Epithelial cell of prostate (primary cell): Measurements from ENCODE around the gene NTPCR.

Source experiments
- DNase-seq: peaks from one replicate; pipeline ENCODE4 v3.0.0-alpha.2; 2011; ENCODE audit warnings: low read depth, low spot score
- H3K27ac ChIP-seq: fragments of 450-650 bp; 2 replicates; pipeline ENCODE4 v1.5.1; 2017; ENCODE audit warnings: mild to moderate bottlenecking

The NTPCR gene

DNA sequence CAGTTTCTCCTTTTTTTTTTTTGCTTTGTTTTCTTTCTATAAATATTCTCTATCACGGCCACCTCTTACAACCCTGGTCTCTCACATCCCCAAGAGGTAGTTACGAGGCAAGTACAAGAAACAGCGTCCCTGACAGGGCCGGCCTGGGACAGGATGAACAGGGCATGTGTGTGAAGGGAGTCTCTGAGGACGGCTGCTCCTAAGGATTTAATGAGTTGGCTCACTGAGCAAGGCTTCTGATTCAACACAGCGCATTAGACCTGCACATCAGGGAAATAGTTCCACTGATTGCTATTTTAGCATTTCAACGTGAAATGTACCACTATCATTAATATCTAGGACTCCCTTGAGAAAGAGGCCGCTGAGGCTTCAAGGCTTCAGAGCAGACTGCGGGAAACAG, 54.0 kb downstream of the NTPCR start:
- no peak overlapping the region for H3K27ac ChIP-seq
- no peak for DNase-seq

DNA sequence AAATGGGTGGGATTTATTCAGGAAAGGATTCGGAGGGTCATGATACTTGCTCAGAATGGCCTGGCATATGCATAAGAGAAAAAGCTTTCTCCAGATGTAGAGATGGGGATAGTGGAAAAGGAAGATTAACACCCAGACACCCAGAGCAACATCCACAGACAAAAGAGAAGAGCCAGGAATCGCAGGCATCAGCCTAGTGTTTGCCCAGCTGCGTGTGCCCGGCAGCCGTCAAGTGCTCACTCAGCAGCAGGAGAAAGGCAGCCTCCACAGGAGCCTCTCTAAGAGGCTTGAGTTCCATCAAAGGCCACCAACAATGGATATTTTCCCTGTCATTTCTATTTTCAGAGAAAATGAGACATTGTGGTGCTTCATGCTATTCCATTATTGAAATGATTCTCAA, 54.7 kb downstream of the NTPCR start:
- no peak overlapping the region for H3K27ac ChIP-seq
- no peak for DNase-seq

DNA sequence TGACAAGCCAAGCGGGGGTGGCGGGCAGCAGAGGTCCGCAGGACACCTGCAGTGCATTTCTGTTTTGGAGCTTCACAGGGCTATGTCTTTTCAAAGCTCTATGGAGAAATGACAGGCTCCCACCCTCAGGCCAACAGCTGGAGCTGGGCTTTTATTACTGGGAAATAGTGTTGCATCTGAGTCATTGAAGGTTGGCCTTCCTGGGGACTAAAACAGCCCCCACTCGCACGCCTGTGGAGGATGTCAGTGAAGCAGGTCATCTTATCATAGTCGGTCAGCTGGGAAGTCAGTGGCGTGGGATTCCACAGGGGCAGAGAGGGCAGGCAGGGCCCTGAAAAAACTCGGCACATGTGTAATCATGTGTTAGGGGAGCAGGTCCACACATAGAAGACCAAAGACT, 55.3 kb downstream of the NTPCR start:
- DNase-seq, result no peak
- no peak overlapping the region for H3K27ac ChIP-seq

DNA sequence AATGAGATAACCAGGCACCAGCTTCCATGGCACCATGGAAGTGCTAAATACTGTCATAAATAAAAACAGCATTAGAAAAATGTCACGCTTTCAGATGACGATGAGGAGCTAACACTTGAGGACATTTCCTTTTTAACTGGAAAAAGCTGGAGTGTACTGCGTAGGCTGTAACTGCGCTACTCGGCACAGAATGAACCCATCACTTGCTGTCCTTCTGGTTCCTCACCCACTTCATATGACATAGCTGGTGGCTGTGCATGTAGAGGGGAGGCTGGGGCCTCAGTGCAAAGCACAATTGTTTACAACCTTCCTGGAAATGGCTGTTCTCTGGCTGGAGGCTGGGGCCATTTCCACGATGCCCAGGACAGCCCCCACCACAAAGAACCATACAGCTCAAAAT, 55.7 kb downstream of the NTPCR start:
- no peak overlapping the region for H3K27ac ChIP-seq
- no peak for DNase-seq

DNA sequence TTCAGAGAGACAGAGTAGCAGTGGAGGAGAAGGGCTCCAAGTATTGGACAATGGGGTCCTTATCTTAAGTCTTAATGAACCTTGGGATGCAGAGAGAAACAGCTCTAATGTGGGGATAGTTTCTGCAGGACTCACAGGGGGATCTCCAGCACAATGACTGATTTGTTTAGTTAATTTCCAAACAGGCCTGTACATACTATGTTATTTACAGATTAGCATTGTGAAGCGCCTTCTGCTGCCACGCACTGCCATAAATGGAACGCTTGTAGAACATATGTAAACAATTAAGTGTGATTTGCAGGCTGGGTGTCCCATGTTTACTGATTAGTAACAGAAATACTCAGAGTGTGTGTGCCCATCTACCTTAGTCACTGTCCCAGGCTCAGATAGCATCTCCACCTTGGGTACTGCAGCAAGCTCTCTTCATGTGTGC, 56.1 kb downstream of the NTPCR start:
- no peak overlapping the region for H3K27ac ChIP-seq
- no peak for DNase-seq

DNA sequence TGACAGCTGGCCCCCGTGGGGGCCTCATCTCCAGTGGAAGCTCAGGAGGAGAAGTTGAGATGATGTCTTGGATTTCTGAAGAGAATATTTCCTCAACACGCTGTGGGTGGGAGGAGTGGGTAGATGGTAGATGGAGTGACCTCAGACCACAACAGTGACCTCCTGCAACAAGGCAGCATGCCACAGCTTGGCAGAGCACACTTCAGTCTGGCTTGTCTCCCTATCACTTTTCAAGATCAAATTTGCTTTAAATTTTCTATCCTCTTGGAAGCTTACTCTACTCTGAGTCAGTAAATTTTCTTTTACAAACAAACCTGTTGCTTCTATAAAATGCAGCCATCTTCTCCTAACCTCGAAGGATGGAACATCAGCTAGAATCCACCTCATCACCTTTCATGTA, 59.7 kb downstream of the NTPCR start:
- H3K27ac ChIP-seq, result no peak overlapping the region
- DNase-seq, result no peak

DNA sequence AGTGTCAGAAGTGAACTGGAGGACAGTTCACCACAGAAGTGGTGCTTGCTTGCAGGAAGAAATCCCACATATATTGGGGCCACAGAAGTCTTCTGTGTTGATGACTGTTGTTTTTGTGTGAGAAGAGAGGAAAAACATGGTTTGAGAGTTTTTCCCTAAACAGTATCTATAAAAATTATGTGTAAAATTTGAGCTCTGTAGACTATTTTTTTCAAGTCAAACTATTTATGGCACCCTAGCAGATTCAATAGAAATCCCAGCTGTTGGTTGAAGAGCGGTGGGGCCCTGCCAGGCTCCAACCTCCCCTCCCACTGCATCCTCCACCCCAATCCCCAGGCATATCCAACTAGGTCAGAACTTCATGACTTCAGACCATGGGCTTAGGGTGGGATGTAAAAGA, 61.6 kb downstream of the NTPCR start:
- no peak for DNase-seq
- no peak overlapping the region for H3K27ac ChIP-seq

DNA sequence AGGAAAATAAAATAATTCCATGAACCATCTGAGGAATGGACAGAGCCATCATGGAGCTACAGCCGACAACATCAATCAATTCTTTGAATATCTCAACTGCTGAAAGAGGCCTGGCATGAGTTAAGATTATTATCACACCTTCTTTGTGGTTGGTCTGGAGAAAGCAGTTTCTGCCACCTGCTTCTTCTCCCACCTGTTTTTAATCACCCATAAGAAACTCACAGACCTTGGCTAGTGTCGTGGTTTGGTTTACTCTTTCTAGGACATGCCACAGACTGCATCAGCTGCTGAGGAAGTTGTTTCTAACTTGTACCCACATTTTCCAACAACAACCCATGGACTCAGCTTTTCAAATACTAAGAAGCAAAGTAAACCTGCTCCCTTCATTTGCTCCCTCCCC, 65.6 kb downstream of the NTPCR start:
- no peak for DNase-seq
- H3K27ac ChIP-seq, result no peak overlapping the region

DNA sequence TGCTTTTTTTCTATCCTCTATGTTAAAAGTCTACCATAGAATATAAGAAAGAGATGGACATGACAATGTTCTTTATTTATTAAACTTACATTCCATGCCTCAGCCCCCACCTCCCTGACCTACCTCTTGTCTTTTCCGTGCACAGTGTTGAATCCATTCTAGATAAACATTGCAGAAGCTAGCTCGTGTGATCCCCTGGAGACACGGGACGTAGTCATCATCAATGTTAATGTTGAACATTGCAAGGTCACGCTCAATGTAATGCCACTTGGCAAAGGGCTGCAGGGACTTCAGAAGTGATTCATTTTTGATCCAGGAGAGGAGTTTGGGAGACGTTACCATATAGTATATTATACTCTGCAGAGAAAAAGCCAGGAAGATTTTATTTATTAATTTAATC, 66.4 kb downstream of the NTPCR start:
- H3K27ac ChIP-seq, result no peak overlapping the region
- DNase-seq, result no peak

DNA sequence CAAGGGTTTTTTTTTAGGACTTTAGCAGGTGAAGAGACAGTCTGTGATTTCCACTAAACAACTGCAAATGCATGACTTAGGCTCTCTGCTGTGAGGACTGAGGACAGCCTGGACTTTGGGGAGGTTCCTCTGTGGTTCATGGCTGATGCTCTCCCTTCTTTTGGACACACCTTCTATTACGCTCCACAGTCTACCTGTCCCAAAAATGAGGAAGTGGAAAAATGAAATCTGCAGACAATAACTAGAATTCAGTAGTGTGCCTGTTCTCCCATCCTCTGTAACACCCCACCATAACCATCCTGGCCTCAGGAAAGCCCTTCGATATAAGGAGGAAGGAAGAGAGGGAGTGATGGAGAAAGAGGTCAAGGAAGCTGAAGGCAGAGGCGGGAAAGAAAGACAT, 68.7 kb downstream of the NTPCR start:
- H3K27ac ChIP-seq, result no peak overlapping the region
- no peak for DNase-seq

DNA sequence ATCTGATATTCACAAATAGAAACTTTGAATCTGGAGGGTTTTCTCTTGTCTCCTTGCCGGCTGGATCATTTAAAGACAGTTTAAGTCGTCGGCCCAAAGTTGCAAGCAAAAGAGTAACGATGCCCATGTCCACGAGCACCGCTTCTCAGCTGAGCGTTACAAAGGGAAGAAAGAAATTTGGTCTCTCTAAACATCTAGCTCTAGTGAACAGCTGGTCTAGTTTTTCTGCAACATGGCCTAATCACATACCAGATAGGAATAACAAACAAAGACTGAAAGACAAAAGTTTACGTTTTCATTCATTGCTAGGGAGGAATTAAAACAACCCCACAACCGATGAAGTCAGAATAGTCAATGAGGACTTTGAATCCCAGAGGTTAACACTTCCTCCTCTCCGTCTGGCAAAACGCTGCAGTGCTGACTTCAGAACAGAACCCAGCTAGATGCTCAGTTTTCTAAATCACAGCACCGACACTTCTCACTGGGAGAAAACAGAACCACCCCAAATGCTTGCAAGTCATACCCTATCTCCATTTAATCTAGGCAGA, 69.4 kb downstream of the NTPCR start:
- H3K27ac ChIP-seq, result no peak overlapping the region
- no peak for DNase-seq

DNA sequence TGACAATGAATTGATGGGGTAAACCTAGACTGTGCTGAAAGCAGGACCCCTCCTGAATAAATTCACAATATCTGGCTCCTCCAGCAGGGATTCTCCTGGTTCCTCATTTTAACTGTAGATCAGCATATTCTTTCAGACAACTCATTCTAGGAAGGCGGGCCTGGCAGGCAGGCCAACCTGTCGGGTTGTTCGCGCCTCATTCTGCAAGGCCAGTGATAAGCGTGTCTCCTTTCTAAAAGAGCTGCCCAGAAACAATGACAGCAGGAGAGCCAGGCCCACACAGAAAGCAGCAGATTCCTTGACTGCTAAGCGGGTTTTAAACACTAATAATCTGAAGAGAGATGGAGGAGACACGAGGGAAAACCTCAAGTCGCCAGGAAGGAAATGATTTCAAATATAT, 70.0 kb downstream of the NTPCR start:
- DNase-seq, result no peak
- no peak overlapping the region for H3K27ac ChIP-seq

DNA sequence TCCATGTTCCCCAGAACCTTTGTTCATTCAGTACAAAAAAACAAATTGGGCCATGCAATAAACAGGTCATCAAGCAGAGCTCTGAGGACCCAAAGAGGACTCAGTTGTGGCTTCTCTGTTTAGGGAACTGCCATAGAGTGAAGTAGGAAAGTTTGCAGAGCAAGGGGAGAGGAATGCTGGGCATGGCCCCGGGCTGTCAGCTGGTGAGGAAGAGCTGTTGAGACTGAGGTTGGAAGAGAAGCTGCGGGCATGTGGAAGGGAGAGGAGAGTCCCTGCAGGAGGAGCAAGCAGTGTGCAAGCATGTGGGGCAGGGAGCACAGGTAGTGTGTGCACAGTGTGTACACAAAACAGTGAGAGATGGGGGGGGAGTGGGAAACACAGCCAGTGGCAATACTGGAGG, 71.8 kb downstream of the NTPCR start:
- no peak for DNase-seq
- H3K27ac ChIP-seq, result no peak overlapping the region

DNA sequence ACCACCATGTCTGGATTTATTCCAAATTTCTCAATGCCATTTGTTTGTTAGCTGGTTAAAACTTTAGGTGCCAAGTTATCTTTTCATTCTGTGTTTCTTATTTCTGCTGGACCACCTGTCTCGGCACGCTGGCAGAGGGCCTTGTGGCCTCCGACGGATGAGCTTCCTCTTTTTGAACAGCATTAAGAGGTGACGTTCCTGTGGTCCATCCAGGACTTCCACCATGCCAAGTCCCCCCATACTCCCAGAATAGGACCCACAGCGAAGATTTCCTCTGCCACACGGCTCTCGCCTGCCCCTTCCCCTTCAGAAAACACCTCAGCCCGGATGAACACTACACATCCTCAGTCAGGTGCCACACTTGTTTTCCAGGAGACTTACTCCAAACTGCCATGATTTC, 73.8 kb downstream of the NTPCR start:
- DNase-seq, result no peak
- no peak overlapping the region for H3K27ac ChIP-seq

DNA sequence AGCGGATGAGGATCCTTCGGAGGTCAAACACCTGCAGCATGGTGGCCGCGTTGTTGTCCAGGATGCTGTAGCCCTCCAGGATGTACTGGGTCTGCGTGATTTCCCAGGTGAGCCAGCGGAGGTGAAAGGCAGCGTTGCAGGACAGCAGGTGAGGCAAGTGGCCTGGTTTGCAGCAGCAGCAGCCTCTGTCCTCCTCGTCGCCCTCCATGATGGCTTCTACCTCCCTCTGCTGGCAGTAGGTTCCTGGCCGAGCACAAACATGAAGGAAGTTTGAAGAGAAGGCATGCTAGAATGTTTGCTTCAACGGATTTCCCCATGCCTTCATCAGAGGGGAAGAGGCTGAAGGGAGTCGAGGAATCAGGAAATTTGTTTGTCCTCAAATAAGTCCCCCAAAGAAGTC, 74.7 kb downstream of the NTPCR start:
- peak; percentile 27 for DNase-seq
- H3K27ac ChIP-seq, result peak overlapping the region; percentile 66

DNA sequence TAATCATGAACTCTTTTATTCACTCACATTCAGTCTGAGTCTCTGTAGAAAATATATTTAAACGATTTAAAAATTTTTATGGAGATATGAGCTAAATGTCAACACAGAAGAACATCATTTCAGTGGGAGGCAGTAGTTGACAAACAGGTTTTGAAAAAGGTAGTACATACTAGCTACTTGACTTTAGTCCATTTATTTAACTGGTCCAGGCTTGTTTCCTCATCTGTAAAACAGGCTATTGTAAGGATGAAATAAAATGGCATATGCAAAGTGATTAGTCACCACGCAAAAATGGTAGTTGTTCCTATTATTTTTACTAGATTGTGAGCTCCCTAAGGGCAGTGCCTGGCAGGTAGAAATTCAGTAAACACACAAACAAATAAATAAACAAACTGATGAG, 75.2 kb downstream of the NTPCR start:
- peak overlapping the region; percentile 66 for H3K27ac ChIP-seq
- DNase-seq, result peak; percentile 77

DNA sequence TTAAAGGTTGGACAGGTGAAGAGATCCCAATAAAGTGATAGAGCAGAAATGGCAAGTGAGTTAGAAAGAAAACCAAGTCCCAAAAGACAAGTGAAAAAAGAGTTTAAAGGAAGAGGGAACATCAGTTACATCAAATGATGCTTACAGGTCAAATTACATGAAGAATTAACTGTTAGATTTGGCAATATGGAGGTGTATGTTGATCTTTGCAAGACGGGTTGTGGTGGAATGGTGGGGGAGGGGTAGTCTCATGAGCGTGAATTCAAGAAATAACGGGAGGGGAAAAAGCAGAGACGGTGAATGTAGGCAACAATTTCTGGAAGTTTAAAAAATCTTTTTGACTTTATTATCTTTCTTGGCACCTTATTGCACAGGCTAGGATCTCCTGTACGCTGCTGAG, 76.6 kb downstream of the NTPCR start:
- H3K27ac ChIP-seq, result no peak overlapping the region
- DNase-seq, result no peak

DNA sequence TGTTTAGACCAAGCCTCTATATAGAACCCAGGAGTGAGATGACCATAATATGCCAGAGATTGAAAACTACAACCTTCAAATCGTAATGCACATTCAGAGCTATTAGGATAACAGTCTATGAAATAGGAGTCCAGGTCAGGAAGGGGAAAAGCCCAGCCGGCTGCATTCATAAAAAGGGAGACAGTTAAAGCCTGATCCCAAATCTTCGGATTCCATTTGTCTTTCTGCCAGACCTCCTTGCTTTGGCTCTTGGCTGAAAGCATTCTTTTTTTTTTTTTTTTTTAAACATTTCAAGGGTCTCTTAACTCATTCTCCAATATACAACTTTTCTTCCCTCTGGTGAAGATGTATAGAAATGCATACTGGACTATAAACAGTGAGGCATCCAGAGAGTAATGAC, 81.1 kb downstream of the NTPCR start:
- DNase-seq, result no peak
- no peak overlapping the region for H3K27ac ChIP-seq

DNA sequence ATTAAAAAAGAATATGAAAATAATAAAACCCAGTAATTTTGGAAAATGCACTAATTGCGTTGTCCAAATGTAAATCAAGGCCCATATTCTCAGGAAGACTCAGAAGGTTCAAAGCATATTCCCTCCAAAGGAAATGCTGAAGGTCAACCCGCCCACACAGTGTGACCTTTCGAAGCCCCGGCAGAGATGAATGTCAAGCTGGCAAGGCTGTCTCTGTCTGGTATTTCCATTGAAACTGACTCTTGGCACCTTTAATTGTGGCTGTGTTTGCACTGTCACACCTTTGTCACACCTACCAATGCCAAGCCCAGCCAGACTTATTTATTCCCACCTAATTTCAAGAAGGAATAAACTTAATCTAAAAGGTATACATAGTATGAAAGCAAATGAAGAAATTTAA, 82.5 kb downstream of the NTPCR start:
- no peak for DNase-seq
- H3K27ac ChIP-seq, result no peak overlapping the region

DNA sequence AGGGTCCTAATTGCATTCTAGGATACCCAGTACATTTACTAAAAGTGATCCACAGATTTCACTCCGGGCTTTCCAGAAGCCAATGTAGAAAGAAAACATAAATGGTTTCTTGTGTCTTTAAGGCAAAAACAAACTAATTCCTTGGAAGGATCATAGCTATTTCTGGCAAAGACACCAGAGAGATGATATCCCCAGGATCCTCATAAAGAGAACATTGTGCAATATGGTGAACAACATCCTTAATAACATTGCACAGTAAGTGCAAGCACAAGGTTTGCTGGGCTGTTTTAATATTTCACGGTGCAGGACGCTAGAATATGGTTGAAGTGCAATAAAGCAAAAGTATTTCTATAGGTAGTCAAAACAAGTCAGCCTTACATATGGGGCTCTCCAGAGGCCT, 83.0 kb downstream of the NTPCR start:
- DNase-seq, result no peak
- H3K27ac ChIP-seq, result no peak overlapping the region
